Endothelial cell of umbilical vein (primary cell): ENCODE measurements around the gene TMEM19. TPM values are rescaled to one million over a fixed set of nuclear protein-coding genes. Genes with fewer than 3 reads are reported as not detected.

ENCODE experiments used
- BruUV-seq: library from RNA; stranded (reverse); fragments of 400-500 nt; replicated peaks from 2 replicates; lab custom pipeline; 2021; lab: Mats Ljungman, UMichigan
- CTCF ChIA-PET: fragments of 300-600, 350-600 bp; sonication (Branson Sonifier 250); formaldehyde crosslinking; loops from one replicate; lab custom pipeline; 2021; ENCODE audit warnings: antibody characterized with exemption, inconsistent platforms; lab: Charles Lee
- POLR2A ChIA-PET: fragments of 300-600, 350-600 bp; sonication (Branson Sonifier 250); formaldehyde crosslinking; loops from one replicate; lab custom pipeline; 2021; ENCODE audit warnings: antibody characterized with exemption, inconsistent platforms; lab: Charles Lee
- DNase-seq: peaks from one replicate; pipeline ENCODE4 v3.0.0-alpha.2; 2011; ENCODE audit warnings: low read depth, low spot score
- FAIRE-seq: peaks from 2 replicates; lab custom pipeline; 2011; peaks lifted over from hg19 to GRCh38; lab: Jason Lieb, UNC
- H2AFZ ChIP-seq: 2 replicates; pipeline ENCODE4 v1.6.0; 2012; ENCODE audit warnings: low read depth, low read length, control low read depth, inconsistent platforms
- H3K27ac ChIP-seq: 2 replicates; pipeline ENCODE4 v1.5.1; 2011; ENCODE audit warnings: low read depth, mild to moderate bottlenecking, control low read depth, low read length, moderate library complexity; ENCODE audit not compliant: insufficient read depth
- H3K27me3 ChIP-seq, 2 experiments: 2 replicates each; pipeline versions ENCODE4 v1.6.0 to v1.6.1; 2011; ENCODE audit warnings: low read length in 2 of 2, mixed read lengths in 1 of 2; ENCODE audit not compliant: control insufficient read depth in 2 of 2, insufficient read depth in 2 of 2
- H3K36me3 ChIP-seq, 2 experiments: 2 replicates in 1 of 2; 3 replicates in 1 of 2; pipeline ENCODE4 v1.5.1; 2011; ENCODE audit warnings: low read length in 2 of 2, mild to moderate bottlenecking in 1 of 2, moderate library complexity in 1 of 2; ENCODE audit not compliant: control insufficient read depth in 2 of 2, insufficient read depth in 2 of 2; ENCODE audit errors: extremely low read depth in 1 of 2
- H3K4me1 ChIP-seq: 3 replicates; pipeline ENCODE4 v1.5.1; 2011; ENCODE audit warnings: mild to moderate bottlenecking, low read length; ENCODE audit not compliant: control insufficient read depth, insufficient read depth; ENCODE audit errors: extremely low read depth
- H3K4me2 ChIP-seq: 2 replicates; pipeline ENCODE4 v1.6.1; 2011; ENCODE audit warnings: low read length, control low read depth, mixed read lengths; ENCODE audit not compliant: insufficient read depth
- H3K4me3 ChIP-seq, 3 experiments: fragments of 200-600 bp in 1 of 3; sonication (generic), shearing (Covaris generic) in 1 of 3; replicated peaks in 1 of 3; 2 replicates each; pipeline ENCODE4 v1.5.1; 2011 to 2016; ENCODE audit warnings: control low read depth in 3 of 3, low read length in 3 of 3, mild to moderate bottlenecking in 2 of 3, inconsistent platforms in 1 of 3, low read depth in 1 of 3, moderate library complexity in 1 of 3; ENCODE audit not compliant: insufficient read depth in 1 of 3
- H3K79me2 ChIP-seq: 2 replicates; pipeline ENCODE4 v1.6.0; 2012; ENCODE audit warnings: low read length, inconsistent platforms; ENCODE audit not compliant: control insufficient read depth, insufficient read depth
- H3K9ac ChIP-seq: replicated peaks from 2 replicates; pipeline ENCODE3; 2011; ENCODE audit warnings: low read length, control low read depth; ENCODE audit not compliant: insufficient read depth; ENCODE audit errors: extremely low read depth
- H3K9me1 ChIP-seq: replicated peaks from 3 replicates; pipeline ENCODE4 v1.6.0; 2011; ENCODE audit warnings: mild to moderate bottlenecking, low read length; ENCODE audit not compliant: control insufficient read depth, insufficient read depth; ENCODE audit errors: extremely low read depth
- H3K9me3 ChIP-seq: replicated peaks from 2 replicates; pipeline ENCODE4 v1.5.1; 2012; ENCODE audit warnings: low read length, inconsistent platforms; ENCODE audit not compliant: control insufficient read depth, insufficient read depth
- H4K20me1 ChIP-seq: replicated peaks from 2 replicates; pipeline ENCODE3; 2011; ENCODE audit warnings: mild to moderate bottlenecking, low read length; ENCODE audit not compliant: control insufficient read depth, insufficient read depth; ENCODE audit errors: extremely low read depth
- CTCF ChIP-seq, 2 donors: IDR thresholded peaks; 1 replicate in 1 of 2; 2 replicates in 1 of 2; pipeline ENCODE4 v1.5.1; 2011; ENCODE audit warnings: low read length in 2 of 2, mild to moderate bottlenecking in 2 of 2, moderate library complexity in 2 of 2, control low read depth in 1 of 2, inconsistent platforms in 1 of 2, low read depth in 1 of 2; ENCODE audit not compliant: insufficient read depth in 1 of 2; ENCODE audit errors: extremely low read depth in 1 of 2
- EZH2 ChIP-seq: IDR thresholded peaks from 2 replicates; pipeline ENCODE4 v1.6.1; 2012; ENCODE audit warnings: borderline replicate concordance, low read depth, mild to moderate bottlenecking, moderate library complexity, low read length, inconsistent platforms; ENCODE audit not compliant: severe bottlenecking
- FOS ChIP-seq: IDR thresholded peaks from 2 replicates; pipeline ENCODE4 v1.6.1; 2011; ENCODE audit warnings: mild to moderate bottlenecking, low read length, moderate library complexity, borderline replicate concordance; ENCODE audit not compliant: insufficient read depth
- GATA2 ChIP-seq: IDR thresholded peaks from 2 replicates; pipeline ENCODE4 v1.7.0; 2011; ENCODE audit warnings: low read depth, mild to moderate bottlenecking, moderate library complexity, mixed read lengths, low read length; ENCODE audit not compliant: insufficient read length, insufficient read depth
- JUN ChIP-seq: IDR thresholded peaks from 2 replicates; pipeline ENCODE4 v1.6.1; 2011; ENCODE audit warnings: borderline replicate concordance, low read depth; ENCODE audit not compliant: insufficient read length, insufficient read depth
- MAX ChIP-seq: IDR thresholded peaks from 2 replicates; pipeline ENCODE4 v1.6.1; 2011; ENCODE audit not compliant: insufficient read depth, insufficient read length
- MYC ChIP-seq: IDR thresholded peaks from one replicate; pipeline ENCODE4 v1.6.1; 2011; ENCODE audit warnings: mild to moderate bottlenecking, low read depth, low read length
- POLR2A ChIP-seq: IDR thresholded peaks from 2 replicates; pipeline ENCODE4 v1.6.1; 2012; ENCODE audit warnings: low read depth, mild to moderate bottlenecking, control low read depth, low read length
- POLR2AphosphoS5 ChIP-seq: IDR thresholded peaks from 2 replicates; pipeline ENCODE4 v1.6.1; 2012; ENCODE audit warnings: low read depth, mild to moderate bottlenecking, control low read depth, low read length, moderate library complexity; ENCODE audit not compliant: insufficient read depth
- dilution Hi-C: fragments of 300-500 bp; cut with MboI; formaldehyde crosslinking; loops from one replicate; pipeline ENCODE4 v1.15.0; 2019; ENCODE audit warnings: low sequenced_read_pairs; ENCODE audit not compliant: extremely low pct_ligation_motif_present
- intact Hi-C: fragments of 100-400 bp; cut with micrococcal nuclease; formaldehyde crosslinking; loops from one replicate; pipeline ENCODE4 v1.10.0; 2022
- polyA plus RNA-seq, 4 experiments: library from polyadenylated mRNA; depleted of rRNA in 3 of 4; stranded (reverse) in 3 of 4; unstranded in 1 of 4; fragments of >200 nt; gene quantifications; 2 replicates each; pipeline versions ENCODE4 v1.2.1 to v1.2.3, GENCODE V29; 2011 to 2012; ENCODE audit warnings: missing spikeins in 1 of 4
- total RNA-seq: library from RNA; stranded (reverse); gene quantifications from 2 replicates; pipeline ENCODE4 v1.2.3, GENCODE V29; 2021

Gene TMEM19
- total and polyA plus RNA-seq, 2 donors (not counting 3 experiments of a cell fraction or from before 2014, with no cell fraction given) = 20.4 to 23.8 TPM

- dilution Hi-C loops (no loop called here), intact Hi-C loops (no loop called here)
- H3K4me1 ChIP-seq = no peaks in the 10 kb centered on the region
- POLR2A ChIA-PET = no interaction called here
- no peak overlapping the region for H3K4me3 ChIP-seq
- no peak overlapping the region for H3K4me2 ChIP-seq
- no peaks in the 10 kb centered on the region for H3K79me2 ChIP-seq
- H2AFZ ChIP-seq = no peak overlapping the region
- no peak overlapping the region for H3K27ac ChIP-seq
- TF ChIP-seq GATA2 = no peak
- TF ChIP-seq CTCF (IDR thresholded peaks at IDR 0.05; ENCODE audit: extremely low read depth in 1 of 2, insufficient read depth in 1 of 2, low read depth in 1 of 2, low read length in 2 of 2) = no peak
- no peak for TF ChIP-seq EZH2
- no peak for TF ChIP-seq MYC
- TF ChIP-seq MAX = no peak
- no peak for TF ChIP-seq FOS
- TF ChIP-seq JUN = no peak
- TF ChIP-seq POLR2A = no peak
- TF ChIP-seq POLR2AphosphoS5 = no peak
- H3K9me3 ChIP-seq = no peaks in the 10 kb centered on the region
- FAIRE-seq (no peak), DNase-seq (no peak)
- H3K9ac ChIP-seq = no peak overlapping the region
- no peaks in the 10 kb centered on the region for H3K36me3 ChIP-seq
- H3K9me1 ChIP-seq = no peaks in the 10 kb centered on the region
- CTCF ChIA-PET = no interaction called here
- H3K27me3 ChIP-seq = no peaks in the 10 kb centered on the region
- BruUV-seq = no TSS peak
- no peaks in the 10 kb centered on the region for H4K20me1 ChIP-seq
These were observed 57.1 kb downstream of the TMEM19 start for GRCh38 chr12:71742998-71743397.
